Calu3 (cell line): ENCODE data around the gene PDK3. TPM values are rescaled to one million over a fixed set of nuclear protein-coding genes. Genes with fewer than 3 reads are reported as not detected.

ENCODE experiments used
- BruUV-seq: library from RNA; stranded (reverse); fragments of 400-500 nt; replicated peaks from 2 replicates; lab custom pipeline; 2021; lab: Mats Ljungman, UMichigan
- CTCF ChIA-PET: fragments of 300-600 bp; sonication (Branson Sonifier 250); formaldehyde crosslinking; loops from one replicate; lab custom pipeline; 2022; ENCODE audit warnings: antibody characterized with exemption; lab: Charles Lee
- DNase-seq: peaks from one replicate; pipeline ENCODE4 v3.0.0; 2022
- H3K27ac Mint-ChIP-seq: one replicate; pipeline ENCODE4 v1.8.0; 2022; ENCODE audit warnings: mixed read lengths; ENCODE audit not compliant: unreplicated experiment
- H3K27me3 Mint-ChIP-seq: one replicate; pipeline ENCODE4 v1.8.0; 2022; ENCODE audit warnings: mixed read lengths; ENCODE audit not compliant: unreplicated experiment
- H3K36me3 Mint-ChIP-seq: one replicate; pipeline ENCODE4 v1.8.0; 2022; ENCODE audit warnings: mild to moderate bottlenecking, moderate library complexity, mixed read lengths; ENCODE audit not compliant: insufficient read depth, unreplicated experiment
- H3K4me1 Mint-ChIP-seq: one replicate; pipeline ENCODE4 v1.8.0; 2022; ENCODE audit warnings: mild to moderate bottlenecking, low read depth, mixed read lengths; ENCODE audit not compliant: unreplicated experiment
- H3K4me3 Mint-ChIP-seq: one replicate; pipeline ENCODE4 v1.8.0; 2022; ENCODE audit warnings: mild to moderate bottlenecking, low read depth, moderate library complexity, mixed read lengths; ENCODE audit not compliant: unreplicated experiment
- H3K9me3 Mint-ChIP-seq: one replicate; pipeline ENCODE4 v1.8.0; 2022; ENCODE audit warnings: low read depth, mixed read lengths; ENCODE audit not compliant: unreplicated experiment
- CTCF ChIP-seq: fragments of 200-600 bp; IDR thresholded peaks from one replicate; pipeline ENCODE4 v1.8.0; 2022; ENCODE audit warnings: antibody characterized with exemption; ENCODE audit not compliant: unreplicated experiment
- intact Hi-C: fragments of 100-400 bp; cut with micrococcal nuclease; formaldehyde crosslinking; loops from one replicate; pipeline ENCODE4 v1.10.0; 2022; ENCODE audit not compliant: unreplicated experiment
- total RNA-seq: library from RNA; stranded (reverse); gene quantifications from 2 replicates; pipeline ENCODE4 v1.2.3, GENCODE V29; 2022

PDK3 gene
- total RNA-seq, 1 experiment from 2014 or later: 13.7 TPM

DNA sequence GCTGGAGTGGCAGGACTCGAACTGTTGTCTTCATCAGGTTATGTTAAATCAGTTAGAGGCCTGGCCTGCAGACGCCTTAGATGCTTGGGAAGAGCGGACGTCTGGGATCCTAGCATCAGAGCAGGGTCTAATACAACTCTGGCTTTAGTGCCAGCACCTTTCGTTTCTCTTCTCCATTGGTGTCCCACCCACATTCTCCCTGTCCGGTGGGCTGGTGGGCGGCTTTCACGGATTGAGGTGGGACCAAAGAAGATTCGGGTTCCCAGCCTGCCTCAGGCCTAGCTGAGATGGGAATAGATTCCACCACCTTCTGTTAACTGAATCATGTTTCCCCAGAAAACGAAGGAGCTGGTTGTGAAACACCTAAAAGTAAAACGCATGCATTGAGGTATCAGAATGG is 939 bp downstream of the PDK3 start:
- no peak for TF ChIP-seq CTCF
- H3K27me3 Mint-ChIP-seq: no peaks in the 10 kb centered on the region
- H3K36me3 Mint-ChIP-seq: peaks cover 18% of the 10 kb centered on the region
- BruUV-seq: TSS peak; percentile 50
- no peak for DNase-seq
- intact Hi-C loops: no loop called here
- H3K4me3 Mint-ChIP-seq: peak overlapping the region; percentile 81
- H3K9me3 Mint-ChIP-seq: no peaks in the 10 kb centered on the region
- CTCF ChIA-PET: no interaction called here
- H3K4me1 Mint-ChIP-seq: peaks cover 8% of the 10 kb centered on the region
- H3K27ac Mint-ChIP-seq: no peak overlapping the region

GRCh38 chrX:24468245-24468644 is 3.2 kb downstream of the PDK3 start:
- no TSS peak for BruUV-seq
- CTCF ChIA-PET: no interaction called here
- H3K36me3 Mint-ChIP-seq: peaks cover 18% of the 10 kb centered on the region
- H3K27ac Mint-ChIP-seq: no peak overlapping the region
- no peak overlapping the region for H3K4me3 Mint-ChIP-seq
- H3K9me3 Mint-ChIP-seq: no peaks in the 10 kb centered on the region
- peaks cover 8% of the 10 kb centered on the region for H3K4me1 Mint-ChIP-seq
- intact Hi-C loops: no loop called here
- TF ChIP-seq CTCF: no peak
- DNase-seq: no peak
- H3K27me3 Mint-ChIP-seq: no peaks in the 10 kb centered on the region

- H3K27me3 Mint-ChIP-seq: no peaks in the 10 kb centered on the region
- H3K9me3 Mint-ChIP-seq: no peaks in the 10 kb centered on the region
- TF ChIP-seq CTCF: no peak
- no peak overlapping the region for H3K27ac Mint-ChIP-seq
- CTCF ChIA-PET: no interaction called here
- H3K4me3 Mint-ChIP-seq: no peak overlapping the region
- DNase-seq: no peak
- H3K4me1 Mint-ChIP-seq: peaks cover 8% of the 10 kb centered on the region
- intact Hi-C loops: no loop called here
- no TSS peak for BruUV-seq
- H3K36me3 Mint-ChIP-seq: no peaks in the 10 kb centered on the region
Measured at GRCh38 chrX:24471808-24472207, 6.7 kb downstream of the PDK3 start.

GRCh38 chrX:24475480-24475879 is 10.4 kb downstream of the PDK3 start:
- no peaks in the 10 kb centered on the region for H3K27me3 Mint-ChIP-seq
- H3K9me3 Mint-ChIP-seq: no peaks in the 10 kb centered on the region
- H3K27ac Mint-ChIP-seq: peak overlapping the region; percentile 48
- CTCF ChIA-PET: no interaction called here
- no peak overlapping the region for H3K4me3 Mint-ChIP-seq
- TF ChIP-seq CTCF: no peak
- DNase-seq: no peak
- intact Hi-C loops: no loop called here
- no TSS peak for BruUV-seq
- H3K4me1 Mint-ChIP-seq: no peaks in the 10 kb centered on the region
- H3K36me3 Mint-ChIP-seq: no peaks in the 10 kb centered on the region
